D341Med (cell line): Measurements from ENCODE around the gene TENM4.

Experiments
- DNase-seq: peaks from one replicate; pipeline ENCODE4 v3.0.0; 2012; ENCODE audit warnings: low spot score

The TENM4 gene

DNA sequence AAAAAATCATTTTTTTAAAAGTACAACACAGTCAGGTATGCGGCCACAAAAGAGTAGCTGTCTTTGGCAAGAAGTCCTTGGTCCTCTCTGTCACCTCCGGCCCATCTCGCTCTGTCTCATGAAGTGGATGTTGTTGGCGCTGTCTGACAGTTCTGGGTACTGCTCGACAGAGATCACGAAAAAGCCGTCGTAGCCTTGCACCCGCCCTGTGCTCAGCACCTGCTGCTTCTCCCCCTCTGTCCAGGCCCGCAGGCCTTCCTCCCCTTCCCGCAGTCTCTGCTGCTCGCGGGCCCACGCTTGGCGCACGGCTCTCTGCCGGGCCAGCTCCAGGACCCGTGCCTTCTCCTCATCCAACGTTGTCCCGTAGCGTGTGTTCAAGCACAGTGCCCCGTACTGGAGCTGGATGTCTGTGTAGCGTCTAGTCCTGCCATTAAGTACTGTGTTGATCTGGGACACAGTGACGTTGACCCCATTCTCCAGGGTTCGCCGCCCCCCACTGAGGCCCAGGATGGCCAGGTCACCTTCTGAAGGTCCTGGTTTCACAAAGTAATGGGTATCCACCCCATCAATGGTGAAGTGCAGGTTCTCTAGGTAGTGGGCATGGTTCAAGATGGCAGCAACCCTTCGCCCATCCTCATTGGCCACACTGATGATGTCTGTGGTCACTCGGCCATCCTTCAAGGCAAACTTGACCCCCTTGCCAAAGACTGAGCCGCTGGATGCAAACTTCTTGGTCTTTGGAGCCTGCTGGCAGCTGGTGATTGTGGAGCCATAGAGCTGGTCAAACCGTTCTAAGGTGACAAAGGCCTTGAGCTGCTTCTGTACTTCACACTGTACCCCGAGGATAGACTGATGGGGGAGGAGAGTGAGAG is 782.6 kb downstream of the TENM4 start:
- no peak for DNase-seq

DNA sequence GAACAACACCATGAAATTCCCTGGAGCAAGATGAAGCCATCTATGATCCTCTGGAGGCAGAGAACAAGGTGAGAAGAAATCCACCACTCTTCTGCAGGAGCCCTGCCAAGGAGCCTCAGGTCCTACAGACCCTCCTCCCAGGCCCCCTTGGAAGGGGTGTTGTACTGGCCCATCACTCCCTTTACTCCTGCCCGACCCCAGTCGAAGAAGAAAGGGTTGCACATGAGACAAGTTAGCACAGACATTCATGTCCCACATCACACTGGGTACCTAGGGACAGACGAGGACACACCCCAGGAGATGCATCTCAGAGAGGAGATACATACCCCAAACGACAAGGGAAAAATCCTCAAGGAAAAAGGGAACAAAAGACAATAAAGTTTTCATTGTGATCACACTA is 783.4 kb downstream of the TENM4 start:
- no peak for DNase-seq

DNA sequence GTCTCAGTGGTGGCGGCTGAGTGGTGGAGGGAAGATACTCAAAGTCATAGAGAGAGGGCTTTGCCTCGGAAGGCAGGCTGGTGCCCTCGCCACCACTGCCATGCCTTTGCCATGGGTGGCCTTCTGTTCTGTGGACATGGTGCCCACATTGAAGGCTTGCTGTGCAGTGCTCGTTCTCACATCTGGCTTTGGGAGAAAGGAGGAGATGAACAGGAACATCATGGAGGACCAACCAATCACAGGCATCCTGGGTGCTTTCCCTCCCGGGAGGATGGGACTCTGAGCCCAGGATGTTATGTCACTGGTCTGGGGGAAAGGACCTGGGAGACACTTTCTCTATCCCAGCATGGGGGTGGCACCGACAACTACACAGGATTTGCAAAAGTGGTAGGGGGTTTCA is 783.8 kb downstream of the TENM4 start:
- peak; percentile 1 for DNase-seq

DNA sequence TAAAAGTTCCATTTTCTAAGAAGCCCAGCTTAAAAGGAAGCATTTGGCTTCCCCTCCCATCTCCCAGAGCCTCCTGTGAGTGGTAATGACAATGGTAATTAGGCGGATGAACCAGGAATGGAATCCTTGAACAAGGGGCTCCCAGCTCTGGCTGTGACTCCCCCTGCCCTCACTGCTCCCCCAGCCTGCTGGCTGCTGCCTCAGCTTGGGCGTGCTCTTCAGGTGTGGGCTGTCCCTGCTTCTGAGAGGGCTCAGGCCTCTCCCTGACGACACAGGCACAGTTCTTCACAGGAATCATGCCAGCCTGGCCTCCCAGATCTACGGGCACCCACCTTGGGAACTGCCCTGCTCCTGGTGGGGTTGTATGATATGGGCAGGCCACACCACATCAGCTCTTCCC is 784.5 kb downstream of the TENM4 start:
- no peak for DNase-seq

DNA sequence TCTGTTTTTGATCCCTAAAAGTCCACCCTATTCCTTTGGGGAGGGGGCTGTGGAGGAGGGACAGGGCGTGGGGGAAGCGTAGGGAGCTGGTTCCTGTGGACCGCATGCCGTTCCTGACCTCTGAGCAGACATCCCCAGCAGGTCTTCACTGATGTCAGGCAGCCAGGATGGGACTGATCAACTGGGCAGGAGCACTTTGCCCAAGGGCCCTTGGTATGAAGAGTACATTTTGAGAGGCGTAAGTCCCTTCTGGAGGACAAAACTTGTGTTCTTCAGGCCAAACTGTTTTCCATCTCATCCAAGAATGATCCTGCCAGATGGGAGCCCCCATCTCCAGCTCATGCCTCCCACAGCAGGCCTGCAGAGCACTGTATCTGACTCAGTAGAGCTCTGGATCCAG is 785.3 kb downstream of the TENM4 start:
- no peak for DNase-seq

DNA sequence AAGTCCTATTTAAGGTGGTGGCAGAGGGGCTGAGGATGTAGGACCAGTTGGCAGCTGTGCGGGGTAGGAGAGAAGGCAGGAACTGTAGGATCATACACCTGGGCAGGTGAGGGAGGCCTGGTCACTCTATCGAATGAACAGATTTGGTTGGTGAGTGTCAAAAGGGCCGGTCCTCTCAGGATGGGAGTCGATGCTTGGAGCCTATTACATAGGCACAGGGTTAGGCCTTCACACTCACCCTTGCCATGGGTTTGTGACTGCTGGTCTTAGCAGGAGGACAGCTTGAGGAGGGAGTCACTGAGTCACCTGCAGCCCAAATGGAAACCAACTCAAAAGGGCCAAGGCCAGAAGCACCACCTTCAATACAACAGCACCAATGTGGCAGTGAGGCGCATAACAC is 786.0 kb downstream of the TENM4 start:
- no peak for DNase-seq

DNA sequence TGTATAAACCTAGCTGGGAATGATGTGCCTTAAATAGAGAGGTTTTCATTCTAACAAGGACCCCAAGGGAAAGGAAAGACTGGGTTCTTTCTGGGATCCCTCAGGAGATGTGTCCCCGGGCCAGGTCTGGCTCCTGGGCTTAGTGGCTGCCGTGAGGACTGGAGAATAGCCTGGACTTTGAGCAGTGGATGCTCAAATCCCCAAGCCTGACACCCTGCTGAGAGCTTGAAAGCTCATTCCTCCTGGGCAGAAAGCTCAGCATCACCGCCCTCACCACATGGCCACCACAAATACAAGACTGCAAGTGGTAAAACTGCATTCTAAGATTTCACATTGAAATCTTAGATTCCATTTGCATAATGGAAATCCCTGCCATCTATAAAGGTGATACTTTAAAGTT is 786.8 kb downstream of the TENM4 start:
- DNase-seq, result peak; percentile 3

DNA sequence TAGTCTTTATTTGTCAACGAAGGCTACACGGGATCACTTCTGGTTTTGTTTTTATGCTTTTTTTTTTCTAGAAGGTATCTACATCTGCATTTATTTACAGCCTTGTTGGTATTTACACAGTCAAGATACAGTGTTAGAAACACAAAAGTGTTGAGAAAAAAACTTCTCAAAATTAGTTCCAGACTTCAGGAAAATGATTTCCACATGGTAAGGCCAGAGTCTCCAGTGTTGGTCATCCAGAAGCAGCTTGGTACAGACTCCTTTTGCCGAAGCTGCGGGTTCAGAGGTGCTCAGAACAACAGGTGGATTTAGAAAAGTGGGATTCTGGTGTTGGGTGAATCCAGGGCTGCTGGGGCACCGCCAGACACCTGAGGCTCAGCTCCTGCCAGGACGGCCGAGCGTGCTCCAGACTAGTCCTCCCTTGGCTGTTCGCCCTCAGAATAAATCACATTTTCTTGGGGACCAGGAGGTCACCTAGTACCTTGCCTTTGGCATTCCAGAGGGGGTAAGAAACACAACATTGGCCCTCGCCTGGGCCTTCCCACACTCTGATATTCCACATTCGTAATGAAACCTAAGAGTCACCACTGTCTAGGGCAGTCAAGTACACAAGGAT is 787.4 kb downstream of the TENM4 start:
- DNase-seq, result peak; percentile 12

DNA sequence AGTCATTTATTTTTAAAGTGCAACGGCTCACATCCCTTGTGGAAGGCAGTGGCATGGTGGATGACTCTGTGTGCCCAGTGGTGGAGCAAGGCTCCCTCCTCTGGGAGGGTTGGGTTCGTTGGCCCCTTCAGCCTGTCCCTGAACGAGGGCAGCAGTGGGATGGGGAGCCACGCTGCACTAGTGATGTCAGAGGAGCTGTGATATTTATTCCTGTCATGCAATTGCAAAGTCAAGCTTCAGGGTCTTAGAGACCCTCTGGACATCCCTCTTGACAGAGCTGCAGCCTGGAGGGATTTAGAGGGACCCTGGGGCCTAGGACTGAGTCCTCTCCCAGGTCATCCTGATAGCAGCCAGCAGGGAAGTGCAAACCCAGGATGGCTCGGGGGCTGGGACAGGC is 788.0 kb downstream of the TENM4 start:
- peak; percentile 10 for DNase-seq

DNA sequence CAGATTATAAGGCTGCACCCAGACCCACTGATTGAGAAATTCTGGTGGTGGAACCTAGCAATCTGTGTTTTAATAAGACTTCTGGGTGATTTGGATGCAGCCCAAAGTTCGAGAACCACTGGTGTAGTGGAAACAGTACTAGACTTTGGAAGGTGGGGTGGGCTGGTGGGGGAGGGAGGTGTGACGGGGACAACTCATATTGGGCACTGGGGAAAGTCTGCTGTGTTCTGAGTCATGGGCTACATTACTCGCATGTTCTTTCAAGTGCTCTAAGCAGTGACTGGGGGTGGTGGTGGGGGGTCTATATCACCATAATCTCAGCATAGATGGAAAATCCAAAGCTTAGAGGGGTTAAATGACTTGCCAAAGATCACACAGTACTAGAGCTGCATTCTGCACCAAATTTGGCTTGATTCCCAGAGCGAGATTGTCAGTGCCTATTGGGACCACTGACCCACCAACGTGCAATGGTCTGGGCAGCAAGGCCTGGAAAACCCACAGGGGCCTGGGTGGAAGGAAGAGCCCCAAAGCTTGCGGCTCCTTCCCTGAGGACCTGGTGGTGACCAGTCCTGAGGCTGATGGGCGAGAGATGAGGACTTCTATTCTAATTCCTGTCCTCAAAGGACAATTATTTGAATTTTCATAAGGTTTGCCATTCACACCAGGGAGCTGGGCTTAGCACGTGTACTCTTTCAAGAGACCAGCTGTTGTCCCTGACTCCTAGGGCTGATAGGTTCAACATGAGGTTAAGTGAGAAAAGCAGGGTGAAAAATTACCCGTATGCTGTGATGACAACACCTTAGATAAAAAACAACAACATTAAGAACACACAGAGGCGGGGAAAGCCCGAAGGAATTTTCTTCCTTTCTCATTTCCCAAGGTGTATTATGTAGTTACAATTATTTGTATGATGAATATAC is 788.6 kb downstream of the TENM4 start:
- peak; percentile 7 for DNase-seq

DNA sequence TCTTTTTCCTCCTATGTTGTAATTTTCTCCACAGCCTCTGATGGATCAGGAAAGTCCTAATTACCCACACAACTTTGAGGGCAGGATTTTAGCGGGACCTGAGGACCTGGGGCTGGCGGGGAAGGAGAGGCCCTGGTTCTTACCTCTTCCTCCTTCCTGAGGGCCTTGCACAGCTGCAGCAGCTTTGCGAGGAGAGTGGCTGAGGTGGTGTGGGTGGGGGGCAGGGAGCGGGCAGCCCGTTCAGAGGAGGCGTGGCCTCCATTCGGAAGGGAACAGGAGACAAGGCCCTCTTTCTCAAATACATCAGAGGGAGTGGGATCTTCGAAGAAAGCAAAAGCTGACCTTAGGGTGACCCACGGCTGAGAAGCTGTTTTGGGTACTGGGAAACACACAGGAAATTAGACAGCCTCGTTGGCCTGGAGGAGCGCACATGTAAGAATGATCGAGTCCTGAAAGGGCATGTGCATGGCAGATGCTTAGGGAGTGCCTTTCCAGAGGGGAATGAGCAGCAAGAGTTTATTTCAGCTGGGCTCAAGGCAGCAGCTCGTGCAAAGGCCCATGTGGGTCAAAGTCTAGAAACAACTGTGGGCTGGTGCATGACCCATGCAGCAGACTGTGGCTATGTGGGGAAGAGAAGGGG is 789.6 kb downstream of the TENM4 start:
- peak; percentile 1 for DNase-seq

DNA sequence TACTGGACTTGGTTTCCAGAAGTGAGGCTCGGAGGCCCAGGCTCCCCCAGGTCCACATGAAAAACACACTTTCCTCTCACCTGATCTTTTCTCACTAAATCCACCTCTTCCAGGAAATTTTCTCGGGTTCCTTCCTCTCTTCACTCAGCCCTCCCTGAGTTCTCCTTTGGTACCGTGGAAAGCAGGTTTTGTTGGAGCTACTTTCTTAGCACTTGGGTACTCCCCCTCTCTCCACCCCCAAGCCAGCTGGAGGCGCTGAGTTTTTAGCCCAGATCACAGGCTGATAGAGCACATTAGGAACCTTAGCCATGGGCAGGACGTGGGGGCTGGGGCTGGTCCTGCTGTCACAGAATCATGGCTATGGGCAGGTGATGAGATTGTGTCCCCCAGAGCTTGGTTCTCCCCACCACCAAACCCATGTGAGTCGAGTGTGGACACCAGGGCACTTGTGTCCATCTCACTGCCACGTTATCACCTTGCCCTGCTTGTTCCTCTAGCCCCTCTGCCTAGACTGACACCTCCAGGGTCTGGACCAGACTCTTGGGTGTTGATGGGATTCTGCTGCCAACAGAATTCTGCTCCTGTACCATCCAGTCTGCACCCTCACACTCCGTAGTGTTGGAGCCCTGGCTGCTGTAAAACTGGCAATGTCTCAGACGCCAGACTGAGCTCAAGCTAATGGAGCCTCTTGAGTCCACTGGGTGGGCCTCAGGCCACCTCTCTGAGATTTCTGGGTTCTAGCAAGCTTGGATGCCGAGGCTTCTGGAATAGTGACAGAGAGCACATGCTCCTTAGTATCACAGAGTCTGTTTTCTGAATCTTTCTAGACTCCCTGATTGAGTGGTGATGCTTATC is 791.2 kb downstream of the TENM4 start:
- DNase-seq, result peak; percentile 3

DNA sequence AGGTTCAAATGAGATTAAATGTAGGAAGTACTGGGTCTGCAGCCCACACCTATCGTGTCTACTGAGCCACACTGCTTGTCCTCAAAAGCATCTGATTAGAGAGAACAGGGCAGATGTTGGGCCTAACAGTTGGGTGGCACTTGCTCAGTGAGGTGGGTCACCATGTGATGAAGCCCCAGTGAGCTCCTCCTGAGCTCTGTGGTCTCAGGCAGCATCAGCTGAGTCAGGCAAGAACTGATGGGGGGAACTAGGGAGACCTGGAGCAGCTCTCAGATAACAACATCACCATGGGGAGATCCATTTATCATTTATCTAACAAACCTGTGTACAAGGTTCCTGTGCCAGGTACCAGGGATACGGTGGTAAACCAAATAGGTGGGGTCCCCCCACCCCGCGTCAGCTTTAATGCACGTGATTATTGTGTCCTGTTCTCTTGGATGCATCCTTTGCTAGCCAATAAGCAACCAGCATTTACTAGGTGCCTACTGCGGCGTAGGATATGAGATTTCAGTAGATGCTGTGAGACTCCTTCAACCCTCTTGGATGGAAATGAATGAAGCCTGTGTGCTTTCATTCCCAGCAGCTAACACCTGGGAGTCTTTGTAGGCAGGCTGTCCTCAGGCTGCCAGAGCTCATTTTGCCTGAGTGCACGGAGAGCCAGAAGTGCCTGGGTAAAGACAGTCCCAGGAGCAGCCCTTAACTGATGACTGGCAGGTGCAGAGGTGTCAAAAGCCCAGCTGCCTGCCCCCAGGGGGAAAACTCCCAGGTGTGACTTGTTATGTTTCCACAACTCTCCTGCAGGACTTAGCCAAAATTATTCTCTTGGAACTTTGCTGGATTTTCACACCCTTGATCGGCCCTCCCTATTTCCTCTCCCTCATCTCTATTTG is 792.6 kb downstream of the TENM4 start:
- peak; percentile 3 for DNase-seq

DNA sequence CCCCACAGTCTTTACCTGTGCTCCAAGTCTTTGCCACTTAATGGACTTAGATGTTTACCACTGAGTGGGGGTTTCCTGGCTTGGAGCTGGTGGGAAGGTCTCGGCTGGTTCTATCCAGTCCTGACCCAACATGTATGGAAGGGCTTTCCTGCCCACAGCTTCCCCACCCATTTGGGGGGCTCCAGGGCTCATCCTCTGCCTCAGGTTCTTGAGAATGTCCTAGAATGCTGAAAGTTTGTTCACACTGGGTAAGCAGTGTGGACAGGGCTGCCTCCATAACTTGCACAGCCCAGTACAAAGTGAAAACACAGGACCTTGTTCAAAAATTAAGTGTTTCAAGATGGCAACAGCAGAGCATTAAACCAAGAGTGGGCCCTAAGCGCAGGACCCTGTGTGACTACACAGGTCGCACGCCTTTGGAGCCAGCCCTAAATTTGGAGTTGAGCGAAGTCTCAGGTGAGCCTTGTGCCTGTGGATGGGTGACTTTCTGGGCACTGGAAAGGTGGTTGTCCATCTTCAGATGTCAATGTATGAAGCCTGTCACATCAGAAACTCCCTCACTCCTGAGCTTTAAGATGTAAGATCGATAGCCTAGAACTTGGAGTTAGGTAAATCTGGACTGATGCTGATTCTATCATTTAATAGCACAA is 793.4 kb downstream of the TENM4 start:
- no peak for DNase-seq

DNA sequence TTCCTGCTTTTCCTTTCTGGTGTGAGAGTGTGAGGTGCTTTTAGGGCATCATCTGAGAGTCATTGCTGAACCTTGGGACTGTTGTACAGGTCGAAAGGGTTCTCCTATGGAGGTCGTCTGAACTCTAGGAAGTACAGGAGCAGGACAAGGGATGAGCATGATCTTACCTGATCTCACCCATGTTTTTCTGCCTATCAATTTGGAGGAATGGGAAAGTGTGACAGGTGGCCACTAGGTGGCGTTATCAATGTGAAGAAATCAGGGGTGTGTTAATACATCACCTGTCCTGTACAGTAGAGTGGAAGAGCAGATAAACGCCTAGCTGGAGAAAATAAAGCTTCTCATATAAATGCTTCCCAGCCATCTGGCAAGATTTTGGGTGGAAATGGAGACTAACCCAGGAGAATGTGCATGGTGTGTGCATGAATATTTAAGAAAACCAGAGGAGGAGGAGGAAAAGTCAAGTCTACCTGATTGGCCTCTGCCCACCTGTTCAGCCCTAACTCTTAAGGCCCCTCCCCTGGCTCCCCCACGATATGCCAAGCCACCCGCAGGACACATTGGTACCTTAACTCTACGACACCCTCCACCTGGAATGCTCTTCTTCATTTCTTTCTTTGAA is 794.2 kb downstream of the TENM4 start:
- peak; percentile 50 for DNase-seq

DNA sequence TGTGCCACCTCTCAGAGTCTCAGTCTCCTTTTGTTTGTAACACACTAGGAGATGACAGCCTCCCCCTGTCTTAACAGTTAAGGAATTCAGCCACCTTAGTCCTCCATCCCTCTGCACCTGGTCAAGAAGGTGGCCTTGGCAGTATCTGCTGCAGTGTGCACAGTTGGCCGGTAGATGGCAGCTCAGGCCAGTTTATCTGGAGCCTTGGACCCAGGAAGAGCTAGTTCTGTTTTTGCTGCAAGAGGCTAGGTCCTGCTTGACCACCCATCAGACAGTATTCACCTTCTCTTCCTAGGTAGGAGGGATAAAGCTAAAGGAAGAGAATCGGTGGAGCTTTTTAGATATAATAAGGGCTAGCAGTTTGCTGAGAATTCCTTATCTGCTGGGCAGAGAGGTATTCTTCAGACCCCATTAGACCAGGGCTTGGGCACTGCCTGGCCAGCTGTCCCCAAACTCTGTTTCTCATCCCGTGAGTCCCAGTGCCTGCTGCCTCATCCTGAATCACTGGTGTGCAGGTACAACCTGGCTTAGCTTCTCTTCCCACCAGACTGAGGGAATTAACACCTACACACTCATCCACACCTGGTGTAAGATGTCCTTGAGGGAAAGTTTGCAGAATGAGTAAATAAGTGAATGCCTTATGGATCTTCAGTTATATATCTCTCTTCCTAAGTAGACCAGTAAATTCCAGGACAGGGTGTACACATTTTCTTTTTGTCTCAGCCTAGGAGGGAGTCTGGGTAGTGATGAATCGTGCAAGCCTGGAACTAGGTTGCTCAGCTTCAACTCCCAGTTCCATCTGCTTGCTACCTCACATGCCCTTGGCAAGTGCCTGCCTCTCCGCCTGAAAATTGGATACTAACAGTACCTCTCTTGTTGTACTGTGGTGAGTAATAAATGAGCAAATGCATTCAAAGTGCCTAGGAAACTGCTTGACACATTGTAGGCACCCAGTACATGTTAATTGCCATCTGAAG is 795.3 kb downstream of the TENM4 start:
- peak; percentile 74 for DNase-seq

DNA sequence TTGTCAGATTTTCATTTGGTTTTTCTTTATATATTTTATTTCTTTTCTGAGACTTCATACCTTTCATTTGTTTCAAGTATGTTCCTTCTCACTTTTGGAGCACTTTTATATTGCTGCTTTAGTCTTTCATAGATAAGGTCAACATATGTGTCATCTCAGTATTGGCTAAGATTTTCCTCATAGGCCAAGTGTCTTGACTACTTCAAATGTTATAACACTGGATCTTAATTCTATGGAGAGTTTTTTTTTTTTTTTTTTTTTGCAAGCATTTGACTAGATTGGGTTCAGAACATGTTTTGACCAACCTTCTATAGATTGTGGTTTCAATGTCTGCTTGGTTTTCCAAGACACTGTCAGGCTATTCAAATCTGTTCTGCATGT is 797.2 kb downstream of the TENM4 start:
- no peak for DNase-seq
